HEK293 (cell line): ENCODE data around the gene GABPB1.

Experiments used
- TCF7L2 ChIP-seq: IDR thresholded peaks from 2 replicates; pipeline ENCODE4 v1.6.1; 2011; ENCODE audit warnings: low read depth, mild to moderate bottlenecking, inconsistent platforms, low read length, moderate library complexity, borderline replicate concordance
- YY1 ChIP-seq: fragments of 450-650 bp; formaldehyde crosslinking; IDR thresholded peaks from 2 replicates; pipeline ENCODE4 v1.5.1; 2018; ENCODE audit warnings: missing biosample characterization, missing genetic modification characterization
- ZNF184 ChIP-seq: fragments of 450-650 bp; IDR thresholded peaks from 2 replicates; pipeline ENCODE4 v1.5.1; 2018; ENCODE audit warnings: missing biosample characterization, mild to moderate bottlenecking, missing genetic modification characterization
- ZNF221 ChIP-seq: fragments of 450-650 bp; formaldehyde crosslinking; IDR thresholded peaks from 2 replicates; pipeline ENCODE4 v1.5.1; 2017; ENCODE audit warnings: missing biosample characterization, missing genetic modification characterization, borderline replicate concordance
- ZNF274 ChIP-seq, 2 experiments: fragments of 200-500 bp in 1 of 2; fragments of 450-650 bp in 1 of 2; sonication (Bioruptor generic) in 1 of 2; formaldehyde crosslinking in 1 of 2; IDR thresholded peaks; 2 replicates each; pipeline versions ENCODE4 v1.5.1 to v1.6.1; 2014 to 2016; ENCODE audit warnings: borderline replicate concordance in 1 of 2, inconsistent platforms in 1 of 2, low read length in 1 of 2, missing biosample characterization in 1 of 2, missing genetic modification characterization in 1 of 2
- ZNF335 ChIP-seq: fragments of 450-650 bp; formaldehyde crosslinking; conservative IDR thresholded peaks from 2 replicates; pipeline ENCODE4 v1.5.1; 2016; ENCODE audit warnings: missing biosample characterization, missing genetic modification characterization
- ZNF426 ChIP-seq: fragments of 450-650 bp; formaldehyde crosslinking; IDR thresholded peaks from 2 replicates; pipeline ENCODE4 v1.5.1; 2017; ENCODE audit warnings: missing biosample characterization, missing genetic modification characterization, mild to moderate bottlenecking, inconsistent platforms, moderate library complexity
- ZNF621 ChIP-seq: fragments of 450-650 bp; formaldehyde crosslinking; IDR thresholded peaks from 2 replicates; pipeline ENCODE4 v1.5.1; 2017; ENCODE audit warnings: missing biosample characterization, missing genetic modification characterization
- ZNF660 ChIP-seq: fragments of 450-650 bp; IDR thresholded peaks from 2 replicates; pipeline ENCODE4 v1.5.1; 2018; ENCODE audit warnings: missing biosample characterization, mild to moderate bottlenecking, missing genetic modification characterization
- ZNF843 ChIP-seq: fragments of 450-650 bp; formaldehyde crosslinking; IDR thresholded peaks from 2 replicates; pipeline ENCODE4 v1.5.1; 2016; ENCODE audit warnings: missing biosample characterization, missing genetic modification characterization
- TF ChIP-seq, protein P1 (sequence below): fragments of 450-650 bp; formaldehyde crosslinking; IDR thresholded peaks from 2 replicates; pipeline ENCODE4 v1.5.1; 2016; ENCODE audit warnings: missing biosample characterization, missing genetic modification characterization
- TF ChIP-seq, protein P2 (sequence below): sonication (generic); formaldehyde crosslinking; IDR thresholded peaks from 2 replicates; pipeline ENCODE4 v1.8.1; 2022; ENCODE audit warnings: mild to moderate bottlenecking, moderate library complexity, missing genetic modification reagents
- TF ChIP-seq, protein P3 (sequence below): fragments of 450-650 bp; formaldehyde crosslinking; IDR thresholded peaks from 2 replicates; pipeline ENCODE4 v1.5.1; 2016; ENCODE audit warnings: missing biosample characterization, missing genetic modification characterization
- TF ChIP-seq, protein P4 (sequence below): fragments of 450-650 bp; formaldehyde crosslinking; IDR thresholded peaks from 2 replicates; pipeline ENCODE4 v1.5.1; 2016; ENCODE audit warnings: missing biosample characterization, missing genetic modification characterization

DNA sequence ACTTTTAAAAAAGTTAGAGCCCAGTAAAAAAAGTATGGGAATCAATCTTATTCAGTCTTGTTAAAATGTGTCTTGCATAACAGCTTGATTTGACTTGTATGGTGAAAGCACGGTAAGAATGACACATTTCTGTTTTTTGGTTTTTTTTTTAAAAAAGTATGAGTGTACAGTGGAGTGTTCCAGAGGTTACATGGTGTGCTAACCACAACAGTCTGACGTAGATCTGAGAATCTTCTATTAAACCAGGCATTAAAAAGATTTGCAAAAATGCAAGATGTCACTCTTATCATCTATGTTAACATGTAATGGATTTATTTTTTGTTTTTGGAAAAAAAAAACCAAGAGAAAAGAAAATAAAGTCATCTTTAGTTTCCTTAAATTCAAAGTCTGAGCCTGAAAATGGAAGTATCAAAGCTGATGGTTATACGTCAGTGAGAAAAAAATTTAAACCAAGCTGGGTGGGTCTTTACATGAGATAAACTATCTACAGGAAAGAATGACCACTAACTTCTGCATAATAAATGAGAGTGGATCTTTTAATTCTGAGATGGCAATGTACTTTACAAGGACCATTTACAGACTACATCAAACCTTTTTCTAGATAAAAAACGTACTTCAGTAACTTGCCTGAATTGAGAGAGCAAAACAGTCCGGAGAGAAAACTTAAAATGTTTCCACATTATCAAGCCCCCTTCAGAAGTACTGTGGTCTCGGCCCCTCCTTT is 1.6 kb downstream of the GABPB1 start:
- TF ChIP-seq ZNF335 (tag by site-specific recombination) (peak; percentile 50; the same call in 1 of the 2 replicates), ZNF843 (tag by site-specific recombination) (no peak), ZNF621 (tag by site-specific recombination) (no peak), ZNF660 (no peak), YY1 (tag by site-specific recombination) (no peak), ZNF274 (IDR thresholded peaks at IDR 0.05; ENCODE audit: low read length) (no peak), ZNF274 (tag by site-specific recombination; IDR thresholded peaks at IDR 0.05; ENCODE audit: borderline replicate concordance) (no peak), ZNF184 (tag by site-specific recombination) (no peak), ZNF221 (no peak), ZNF426 (tag by site-specific recombination) (no peak), TCF7L2 (no peak)
- TF ChIP-seq, protein P1, sequence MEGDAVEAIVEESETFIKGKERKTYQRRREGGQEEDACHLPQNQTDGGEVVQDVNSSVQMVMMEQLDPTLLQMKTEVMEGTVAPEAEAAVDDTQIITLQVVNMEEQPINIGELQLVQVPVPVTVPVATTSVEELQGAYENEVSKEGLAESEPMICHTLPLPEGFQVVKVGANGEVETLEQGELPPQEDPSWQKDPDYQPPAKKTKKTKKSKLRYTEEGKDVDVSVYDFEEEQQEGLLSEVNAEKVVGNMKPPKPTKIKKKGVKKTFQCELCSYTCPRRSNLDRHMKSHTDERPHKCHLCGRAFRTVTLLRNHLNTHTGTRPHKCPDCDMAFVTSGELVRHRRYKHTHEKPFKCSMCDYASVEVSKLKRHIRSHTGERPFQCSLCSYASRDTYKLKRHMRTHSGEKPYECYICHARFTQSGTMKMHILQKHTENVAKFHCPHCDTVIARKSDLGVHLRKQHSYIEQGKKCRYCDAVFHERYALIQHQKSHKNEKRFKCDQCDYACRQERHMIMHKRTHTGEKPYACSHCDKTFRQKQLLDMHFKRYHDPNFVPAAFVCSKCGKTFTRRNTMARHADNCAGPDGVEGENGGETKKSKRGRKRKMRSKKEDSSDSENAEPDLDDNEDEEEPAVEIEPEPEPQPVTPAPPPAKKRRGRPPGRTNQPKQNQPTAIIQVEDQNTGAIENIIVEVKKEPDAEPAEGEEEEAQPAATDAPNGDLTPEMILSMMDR: no peak
- TF ChIP-seq, protein P2, sequence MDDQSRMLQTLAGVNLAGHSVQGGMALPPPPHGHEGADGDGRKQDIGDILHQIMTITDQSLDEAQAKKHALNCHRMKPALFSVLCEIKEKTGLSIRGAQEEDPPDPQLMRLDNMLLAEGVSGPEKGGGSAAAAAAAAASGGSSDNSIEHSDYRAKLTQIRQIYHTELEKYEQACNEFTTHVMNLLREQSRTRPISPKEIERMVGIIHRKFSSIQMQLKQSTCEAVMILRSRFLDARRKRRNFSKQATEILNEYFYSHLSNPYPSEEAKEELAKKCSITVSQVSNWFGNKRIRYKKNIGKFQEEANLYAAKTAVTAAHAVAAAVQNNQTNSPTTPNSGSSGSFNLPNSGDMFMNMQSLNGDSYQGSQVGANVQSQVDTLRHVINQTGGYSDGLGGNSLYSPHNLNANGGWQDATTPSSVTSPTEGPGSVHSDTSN (CRISPR knock-in tag): no peak
- TF ChIP-seq, protein P3, sequence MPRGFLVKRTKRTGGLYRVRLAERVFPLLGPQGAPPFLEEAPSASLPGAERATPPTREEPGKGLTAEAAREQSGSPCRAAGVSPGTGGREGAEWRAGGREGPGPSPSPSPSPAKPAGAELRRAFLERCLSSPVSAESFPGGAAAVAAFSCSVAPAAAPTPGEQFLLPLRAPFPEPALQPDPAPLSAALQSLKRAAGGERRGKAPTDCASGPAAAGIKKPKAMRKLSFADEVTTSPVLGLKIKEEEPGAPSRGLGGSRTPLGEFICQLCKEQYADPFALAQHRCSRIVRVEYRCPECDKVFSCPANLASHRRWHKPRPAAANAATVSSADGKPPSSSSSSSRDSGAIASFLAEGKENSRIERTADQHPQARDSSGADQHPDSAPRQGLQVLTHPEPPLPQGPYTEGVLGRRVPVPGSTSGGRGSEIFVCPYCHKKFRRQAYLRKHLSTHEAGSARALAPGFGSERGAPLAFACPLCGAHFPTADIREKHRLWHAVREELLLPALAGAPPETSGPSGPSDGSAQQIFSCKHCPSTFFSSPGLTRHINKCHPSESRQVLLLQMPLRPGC: no peak
- TF ChIP-seq, protein P4, sequence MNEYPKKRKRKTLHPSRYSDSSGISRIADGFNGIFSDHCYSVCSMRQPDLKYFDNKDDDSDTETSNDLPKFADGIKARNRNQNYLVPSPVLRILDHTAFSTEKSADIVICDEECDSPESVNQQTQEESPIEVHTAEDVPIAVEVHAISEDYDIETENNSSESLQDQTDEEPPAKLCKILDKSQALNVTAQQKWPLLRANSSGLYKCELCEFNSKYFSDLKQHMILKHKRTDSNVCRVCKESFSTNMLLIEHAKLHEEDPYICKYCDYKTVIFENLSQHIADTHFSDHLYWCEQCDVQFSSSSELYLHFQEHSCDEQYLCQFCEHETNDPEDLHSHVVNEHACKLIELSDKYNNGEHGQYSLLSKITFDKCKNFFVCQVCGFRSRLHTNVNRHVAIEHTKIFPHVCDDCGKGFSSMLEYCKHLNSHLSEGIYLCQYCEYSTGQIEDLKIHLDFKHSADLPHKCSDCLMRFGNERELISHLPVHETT: no peak
